GM21737 (cell line): Measurements from ENCODE around the gene PCDH9.

Experiments used
- ATAC-seq: cut with Tn5 transposase; IDR thresholded peaks from one replicate; pipeline ENCODE4 v1.9.1; 2021; ENCODE audit warnings: mild to moderate bottlenecking, moderate library complexity; ENCODE audit not compliant: unreplicated experiment

The PCDH9 gene

DNA sequence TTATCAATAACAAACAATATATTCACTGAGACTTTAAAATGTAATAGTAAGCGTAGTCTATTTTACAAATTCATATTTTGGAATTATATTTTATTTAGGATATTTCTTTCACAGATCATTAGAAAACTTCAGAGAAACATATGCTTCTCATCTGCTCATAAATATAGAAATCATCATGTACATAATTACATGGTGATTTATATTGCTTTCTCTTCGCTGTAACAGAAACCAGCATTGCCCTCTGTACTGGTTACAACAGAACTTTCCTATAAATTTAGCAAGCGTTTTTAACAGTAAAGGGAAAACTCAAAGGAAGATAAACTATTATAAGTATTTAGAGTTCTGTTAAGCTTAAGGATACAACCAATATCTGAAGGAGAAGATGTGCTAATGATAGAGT, 672.8 kb downstream of the PCDH9 start:
- no peak for ATAC-seq

DNA sequence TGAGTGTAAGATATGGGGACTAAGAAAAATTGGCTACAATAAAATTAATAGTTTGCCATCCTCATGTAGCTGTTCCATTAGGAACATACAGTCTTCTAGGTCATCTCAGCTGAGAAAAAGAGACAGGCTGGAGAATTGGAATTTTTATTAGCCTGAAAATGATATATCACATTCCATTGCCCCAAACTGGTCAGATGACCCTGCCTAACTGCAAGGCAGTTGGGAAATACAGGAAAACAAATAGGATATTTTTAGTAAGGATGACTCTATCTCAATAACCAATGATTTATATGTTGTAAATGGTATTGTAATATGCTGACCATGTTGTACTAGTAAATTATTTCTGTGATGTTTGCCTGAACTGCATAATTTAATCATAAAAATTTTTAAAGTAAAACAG, 673.8 kb downstream of the PCDH9 start:
- ATAC-seq = no peak

DNA sequence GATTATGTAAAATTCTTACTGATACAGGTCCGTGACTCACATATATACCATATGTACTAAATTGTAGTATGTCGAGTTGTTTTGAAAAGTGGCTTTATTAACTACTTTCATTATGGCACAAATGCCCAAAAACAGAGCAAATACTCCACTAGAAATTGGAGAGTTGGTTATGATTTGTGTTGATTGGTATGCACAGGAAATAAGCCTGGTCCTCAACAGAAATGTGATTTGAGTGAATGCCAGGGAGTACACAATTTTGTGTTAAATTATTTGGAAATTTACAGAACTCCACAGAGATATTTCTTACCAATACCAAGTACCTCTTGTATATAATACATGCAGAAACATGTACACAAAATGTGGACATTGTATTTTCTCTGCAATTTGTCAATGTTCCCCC, 676.7 kb downstream of the PCDH9 start:
- ATAC-seq = no peak

- no peak for ATAC-seq
These were observed 679.0 kb downstream of the PCDH9 start for GRCh38 chr13:66551128-66551527.

- ATAC-seq = no peak
These were observed 682.5 kb downstream of the PCDH9 start for GRCh38 chr13:66547685-66548084.

GRCh38 chr13:66546534-66547379, 683.4 kb downstream of the PCDH9 start:
- ATAC-seq = no peak

DNA sequence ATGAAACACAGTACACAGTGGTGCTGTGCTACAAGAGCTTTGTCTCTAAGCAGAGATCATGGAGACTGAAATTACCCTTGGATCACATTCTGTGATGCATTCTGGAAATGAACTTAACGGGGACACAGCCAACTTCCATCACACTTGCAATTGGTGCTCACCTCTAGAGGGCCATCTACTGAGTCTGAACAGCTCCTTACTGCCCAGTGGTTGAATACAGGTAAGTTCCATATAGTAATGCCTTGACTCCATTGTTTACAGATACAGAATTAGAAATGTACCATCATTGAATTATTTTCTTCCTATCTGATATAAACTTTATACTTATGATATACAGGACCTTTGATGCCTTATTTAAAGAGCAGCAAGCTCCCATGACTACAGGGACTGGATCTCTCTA, 686.4 kb downstream of the PCDH9 start:
- ATAC-seq = no peak

GRCh38 chr13:66537417-66537816, 692.7 kb downstream of the PCDH9 start:
- ATAC-seq = no peak

GRCh38 chr13:66536746-66537145, 693.4 kb downstream of the PCDH9 start:
- no peak for ATAC-seq

DNA sequence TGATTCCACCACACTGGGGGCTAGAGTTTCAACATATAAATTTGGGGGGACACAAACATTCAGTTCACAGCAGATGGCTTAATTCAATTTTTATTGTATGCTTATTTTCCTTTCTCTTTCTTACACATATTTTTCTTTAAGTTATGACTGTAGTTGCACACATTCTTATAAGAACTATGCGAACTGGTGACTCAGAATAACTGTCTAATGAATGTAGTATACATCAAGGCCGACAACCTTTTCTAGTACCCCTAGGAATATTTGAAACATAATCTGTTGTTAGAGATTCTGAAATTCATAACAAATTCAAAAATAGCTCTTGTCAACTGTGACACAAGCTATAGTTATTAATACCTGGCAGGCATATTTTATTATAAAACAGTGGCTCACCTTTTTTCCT, 695.6 kb downstream of the PCDH9 start:
- no peak for ATAC-seq

- ATAC-seq = no peak
These were observed 697.3 kb downstream of the PCDH9 start for GRCh38 chr13:66532845-66533244.

GRCh38 chr13:66532146-66532545, 698.0 kb downstream of the PCDH9 start:
- no peak for ATAC-seq

DNA sequence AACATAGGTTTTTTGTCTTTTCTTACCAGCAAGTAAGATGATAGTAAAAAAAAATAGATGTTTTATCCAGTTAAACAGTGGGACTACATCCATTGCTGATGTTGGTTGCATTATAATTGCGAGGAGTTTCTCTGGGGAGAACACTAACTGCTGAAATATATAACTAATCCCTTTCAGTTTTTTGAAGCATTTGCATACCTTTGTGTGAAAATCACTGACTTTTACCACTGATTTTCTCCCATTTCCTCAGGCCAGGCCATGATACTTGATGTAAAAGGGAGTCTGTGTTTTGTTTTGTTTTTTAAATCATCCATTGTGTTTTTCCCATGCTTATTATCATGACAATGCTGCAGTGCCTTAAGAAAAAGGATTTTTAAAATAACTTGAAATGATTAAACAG, 699.5 kb downstream of the PCDH9 start:
- ATAC-seq = no peak

DNA sequence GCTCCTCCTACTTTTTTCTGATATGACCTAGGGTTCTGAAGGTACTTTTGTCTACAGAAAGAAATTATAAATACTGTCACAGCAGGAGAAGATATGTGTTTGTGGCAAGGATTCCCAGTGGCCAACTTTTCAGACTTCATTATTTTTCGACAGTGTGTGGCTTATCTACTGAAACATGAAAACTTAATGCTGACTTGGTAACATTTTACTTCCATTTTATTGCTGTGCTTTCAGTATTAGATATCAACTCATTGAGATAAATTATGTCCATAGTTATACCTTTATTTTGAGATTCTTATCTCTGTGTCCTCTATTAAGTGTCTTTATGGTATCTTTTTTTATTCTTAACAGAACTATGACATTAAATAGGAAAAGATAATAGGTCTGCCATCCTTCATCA, 700.0 kb downstream of the PCDH9 start:
- ATAC-seq = no peak

DNA sequence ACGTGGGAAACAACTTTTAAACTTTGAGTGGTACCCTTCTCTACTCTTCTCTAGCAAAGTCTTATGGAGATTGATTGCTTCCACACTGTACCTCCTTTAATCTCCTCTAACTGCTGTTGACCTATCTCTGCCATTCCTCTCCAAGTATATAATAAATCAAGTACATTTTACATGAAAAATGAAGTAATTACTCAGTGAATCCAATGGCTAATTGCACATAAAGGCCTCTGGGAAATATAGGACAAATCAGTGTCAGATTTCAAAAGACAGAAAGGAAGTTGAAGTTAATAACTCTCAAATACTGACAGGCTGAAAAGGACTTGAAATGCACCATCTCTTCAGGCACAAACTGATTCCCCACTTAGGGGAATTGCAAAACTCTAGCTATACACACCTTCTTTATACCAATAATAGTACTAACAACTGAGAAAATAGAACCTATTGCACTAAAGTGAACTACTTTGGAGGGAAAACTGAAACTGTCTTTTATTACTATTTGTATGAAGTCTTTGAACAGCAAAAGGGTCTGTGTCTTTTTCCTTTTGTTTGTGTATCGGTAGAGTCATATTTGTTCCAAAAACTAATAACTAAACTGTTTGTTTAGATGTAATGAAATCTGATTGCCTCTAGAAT, 701.1 kb downstream of the PCDH9 start:
- no peak for ATAC-seq

- ATAC-seq = no peak
These were observed 702.0 kb downstream of the PCDH9 start for GRCh38 chr13:66528180-66528579.

DNA sequence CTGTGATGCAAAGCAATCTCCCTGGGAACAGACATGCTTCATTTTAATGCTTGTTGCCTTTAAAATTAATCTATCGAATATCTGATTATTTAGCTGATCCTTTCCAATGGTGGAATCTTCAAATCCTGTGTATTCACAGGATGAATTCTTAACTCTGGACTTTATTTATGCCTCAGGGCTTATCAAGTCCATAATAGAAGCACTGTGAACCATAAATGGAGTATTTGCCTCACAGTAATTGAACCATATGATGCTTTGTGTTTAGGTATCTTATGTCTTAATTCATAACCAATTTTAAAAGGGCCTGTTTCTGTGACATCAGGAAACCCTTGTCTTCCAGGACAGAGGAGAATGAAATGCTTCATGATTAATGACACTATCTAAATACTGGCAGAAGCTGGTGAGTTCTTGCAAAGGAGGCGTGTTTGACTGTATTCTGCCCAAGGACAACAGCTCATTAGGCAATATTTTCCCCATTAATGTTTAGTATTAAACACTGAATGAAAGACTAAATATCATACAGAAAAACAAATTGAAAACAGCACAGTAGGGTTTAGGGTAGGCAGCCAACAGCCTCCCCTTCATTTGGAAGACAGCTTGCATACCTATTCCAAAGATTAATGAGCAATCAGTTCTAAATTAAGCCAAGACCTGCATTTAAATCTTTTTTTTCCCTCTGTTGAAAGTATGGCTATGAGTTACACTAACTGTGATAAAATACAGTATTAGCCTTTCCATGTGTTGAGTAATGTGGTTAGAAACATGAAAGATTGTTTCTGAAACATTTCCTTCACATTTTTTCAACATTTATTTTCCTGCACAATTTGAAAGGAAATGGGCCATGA, 709.4 kb downstream of the PCDH9 start:
- ATAC-seq = no peak

DNA sequence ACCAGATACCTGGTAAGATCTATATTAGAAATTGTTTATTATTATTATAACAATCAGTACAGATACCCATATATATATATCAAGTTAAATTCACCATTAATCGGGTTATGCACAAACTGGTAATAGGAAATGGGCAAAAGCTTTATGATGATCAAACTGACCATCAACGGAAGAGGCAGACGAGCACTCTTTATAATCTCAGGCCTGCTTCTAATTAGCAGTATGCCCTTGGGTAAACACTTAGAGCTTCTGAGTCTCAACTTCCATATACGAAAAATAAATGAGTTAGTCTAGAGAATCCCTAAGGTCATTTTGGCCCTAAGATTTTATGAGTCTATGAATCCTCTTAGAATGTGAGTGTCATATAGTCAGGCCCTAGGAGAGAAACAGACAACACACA, 710.9 kb downstream of the PCDH9 start:
- no peak for ATAC-seq

- ATAC-seq = no peak
These were observed 712.1 kb downstream of the PCDH9 start for GRCh38 chr13:66518068-66518467.

DNA sequence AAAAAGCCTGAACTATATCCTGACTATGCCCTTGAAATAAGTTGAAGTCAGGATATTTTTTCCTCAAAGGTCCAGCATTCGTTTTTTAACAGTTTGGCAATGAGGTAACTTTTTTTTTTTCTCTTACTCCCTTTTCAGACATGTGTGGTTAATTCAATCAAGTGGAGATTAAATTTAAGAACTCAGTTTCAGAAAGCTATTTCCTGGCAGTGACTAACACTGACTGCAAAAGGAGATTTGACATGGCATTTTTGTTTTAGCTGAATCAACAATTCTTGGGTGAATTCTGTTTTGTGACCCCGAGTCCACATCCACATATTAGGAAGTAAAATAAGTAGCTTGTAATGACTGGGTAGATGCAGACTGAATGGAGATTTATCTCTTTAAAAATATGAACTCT, 716.4 kb downstream of the PCDH9 start:
- no peak for ATAC-seq

- ATAC-seq = no peak
These were observed 721.0 kb downstream of the PCDH9 start for GRCh38 chr13:66509175-66509574.
